ENCODE measurements around the gene MRM2.
A peak's percentile ranks its signal among the peaks of the same experiment; 100 is the strongest.

MRM2 gene

GRCh38 chr7:2195400-2196246 lies 46.4 kb downstream of the MRM2 start:
- H3K4me2 ChIP-seq (ENCODE audit: low read length), result no peak overlapping the region
- no peak overlapping the region for H4K91ac ChIP-seq (ENCODE audit: low read depth, low read length)
- H3K14ac ChIP-seq (ENCODE audit: low read length), result no peak overlapping the region
- H3K36me3 ChIP-seq (ENCODE audit: control insufficient read depth in 1 of 2, insufficient read depth in 2 of 2, low read length in 2 of 2), result peaks cover 42 to 45% of the 10 kb centered on the region in 2 experiments
- H2AFZ ChIP-seq (ENCODE audit: insufficient read depth, low read length, poor library complexity), result no peak overlapping the region
- H2BK12ac ChIP-seq (ENCODE audit: low read length), result no peak overlapping the region
- no CpG with 5 or more reads among the region's 13 CpGs for WGBS (ENCODE audit: extremely low coverage, insufficient coverage, insufficient read length)
- no peak overlapping the region for H3K4me3 ChIP-seq (ENCODE audit: low read depth, low read length)
- H3K4me1 ChIP-seq (ENCODE audit: control insufficient read depth in 1 of 2, insufficient read depth in 2 of 2, low read length in 2 of 2), result no peaks in the 10 kb centered on the region
- no peak overlapping the region for H2BK5ac ChIP-seq (ENCODE audit: low read depth, low read length, poor library complexity)
- no peak overlapping the region for H4K12ac ChIP-seq (ENCODE audit: low read depth, low read length)
- no peaks in the 10 kb centered on the region for H3K27me3 ChIP-seq (ENCODE audit: insufficient read depth, low read length)
- H2AK5ac ChIP-seq (ENCODE audit: low read length), result no peak overlapping the region
- H3K4ac ChIP-seq (ENCODE audit: low read depth, low read length), result no peak overlapping the region
- no peak overlapping the region for H4K8ac ChIP-seq (ENCODE audit: low read depth, low read length)
- H3K23ac ChIP-seq (ENCODE audit: low read length), result no peak overlapping the region
- H3K9me3 ChIP-seq (ENCODE audit: insufficient read depth, low read depth, low read length), result peaks cover 4% of the 10 kb centered on the region
- H3K27ac ChIP-seq (ENCODE audit: low read depth, low read length), result no peak overlapping the region
- DNase-seq, result no peak
- no peaks in the 10 kb centered on the region for H3K79me1 ChIP-seq (ENCODE audit: low read length)
- no peak overlapping the region for H3K18ac ChIP-seq (ENCODE audit: low read length)
- no peak overlapping the region for H2BK120ac ChIP-seq (ENCODE audit: insufficient read depth, low read length, poor library complexity)
- no peak overlapping the region for H3K9ac ChIP-seq (ENCODE audit: low read length)
- H3K79me2 ChIP-seq (ENCODE audit: control insufficient read depth, insufficient read depth, low read length, poor library complexity), result no peaks in the 10 kb centered on the region

GRCh38 chr7:2193575-2194305 lies 48.3 kb downstream of the MRM2 start:
- no peak overlapping the region for H3K27ac ChIP-seq (ENCODE audit: low read depth, low read length)
- H3K79me1 ChIP-seq (ENCODE audit: low read length), result no peaks in the 10 kb centered on the region
- H3K18ac ChIP-seq (ENCODE audit: low read length), result no peak overlapping the region
- H4K91ac ChIP-seq (ENCODE audit: low read depth, low read length), result no peak overlapping the region
- DNase-seq, result no peak
- H3K14ac ChIP-seq (ENCODE audit: low read length), result no peak overlapping the region
- no peaks in the 10 kb centered on the region for H3K9me3 ChIP-seq (ENCODE audit: insufficient read depth, low read depth, low read length)
- H3K36me3 ChIP-seq (ENCODE audit: control insufficient read depth in 1 of 2, insufficient read depth in 2 of 2, low read length in 2 of 2), result peaks cover 27 to 29% of the 10 kb centered on the region in 2 experiments
- no peaks in the 10 kb centered on the region for H3K79me2 ChIP-seq (ENCODE audit: control insufficient read depth, insufficient read depth, low read length, poor library complexity)
- H2BK120ac ChIP-seq (ENCODE audit: insufficient read depth, low read length, poor library complexity), result no peak overlapping the region
- no peaks in the 10 kb centered on the region for H3K4me1 ChIP-seq (ENCODE audit: control insufficient read depth in 1 of 2, insufficient read depth in 2 of 2, low read length in 2 of 2)
- H2AK5ac ChIP-seq (ENCODE audit: low read length), result no peak overlapping the region
- H4K12ac ChIP-seq (ENCODE audit: low read depth, low read length), result no peak overlapping the region
- H2BK12ac ChIP-seq (ENCODE audit: low read length), result no peak overlapping the region
- no peaks in the 10 kb centered on the region for H3K27me3 ChIP-seq (ENCODE audit: insufficient read depth, low read length)
- no peak overlapping the region for H2AFZ ChIP-seq (ENCODE audit: insufficient read depth, low read length, poor library complexity)
- no peak overlapping the region for H2BK5ac ChIP-seq (ENCODE audit: low read depth, low read length, poor library complexity)
- no peak overlapping the region for H3K4me3 ChIP-seq (ENCODE audit: low read depth, low read length)
- H3K9ac ChIP-seq (ENCODE audit: low read length), result no peak overlapping the region
- WGBS (ENCODE audit: extremely low coverage, insufficient coverage, insufficient read length), result no CpG with 5 or more reads among the region's 19 CpGs
- no peak overlapping the region for H4K8ac ChIP-seq (ENCODE audit: low read depth, low read length)
- H3K23ac ChIP-seq (ENCODE audit: low read length), result no peak overlapping the region
- H3K4ac ChIP-seq (ENCODE audit: low read depth, low read length), result no peak overlapping the region
- no peak overlapping the region for H3K4me2 ChIP-seq (ENCODE audit: low read length)

GRCh38 chr7:2192831-2193534 lies 49.0 kb downstream of the MRM2 start:
- H2AK5ac ChIP-seq (ENCODE audit: low read length), result no peak overlapping the region
- no peak for DNase-seq
- no peak overlapping the region for H3K27ac ChIP-seq (ENCODE audit: low read depth, low read length)
- no peaks in the 10 kb centered on the region for H3K79me1 ChIP-seq (ENCODE audit: low read length)
- no peaks in the 10 kb centered on the region for H3K9me3 ChIP-seq (ENCODE audit: insufficient read depth, low read depth, low read length)
- no peak overlapping the region for H2BK120ac ChIP-seq (ENCODE audit: insufficient read depth, low read length, poor library complexity)
- H3K4me3 ChIP-seq (ENCODE audit: low read depth, low read length), result no peak overlapping the region
- no peak overlapping the region for H3K18ac ChIP-seq (ENCODE audit: low read length)
- no peak overlapping the region for H3K14ac ChIP-seq (ENCODE audit: low read length)
- H3K4ac ChIP-seq (ENCODE audit: low read depth, low read length), result no peak overlapping the region
- H3K27me3 ChIP-seq (ENCODE audit: insufficient read depth, low read length), result no peaks in the 10 kb centered on the region
- no peaks in the 10 kb centered on the region for H3K4me1 ChIP-seq (ENCODE audit: control insufficient read depth in 1 of 2, insufficient read depth in 2 of 2, low read length in 2 of 2)
- WGBS (ENCODE audit: extremely low coverage, insufficient coverage, insufficient read length), result no CpG with 5 or more reads among the region's 18 CpGs
- H2AFZ ChIP-seq (ENCODE audit: insufficient read depth, low read length, poor library complexity), result no peak overlapping the region
- no peak overlapping the region for H2BK5ac ChIP-seq (ENCODE audit: low read depth, low read length, poor library complexity)
- no peak overlapping the region for H2BK12ac ChIP-seq (ENCODE audit: low read length)
- no peak overlapping the region for H3K9ac ChIP-seq (ENCODE audit: low read length)
- no peak overlapping the region for H4K8ac ChIP-seq (ENCODE audit: low read depth, low read length)
- no peaks in the 10 kb centered on the region for H3K79me2 ChIP-seq (ENCODE audit: control insufficient read depth, insufficient read depth, low read length, poor library complexity)
- H4K12ac ChIP-seq (ENCODE audit: low read depth, low read length), result no peak overlapping the region
- H3K4me2 ChIP-seq (ENCODE audit: low read length), result no peak overlapping the region
- no peak overlapping the region for H4K91ac ChIP-seq (ENCODE audit: low read depth, low read length)
- H3K36me3 ChIP-seq (ENCODE audit: control insufficient read depth in 1 of 2, insufficient read depth in 2 of 2, low read length in 2 of 2), result peaks cover 23 to 24% of the 10 kb centered on the region in 2 experiments
- H3K23ac ChIP-seq (ENCODE audit: low read length), result no peak overlapping the region

- H4K91ac ChIP-seq (ENCODE audit: low read depth, low read length), result no peak overlapping the region
- H3K9me3 ChIP-seq (ENCODE audit: insufficient read depth, low read depth, low read length), result no peaks in the 10 kb centered on the region
- H3K14ac ChIP-seq (ENCODE audit: low read length), result no peak overlapping the region
- no peak overlapping the region for H3K4me3 ChIP-seq (ENCODE audit: low read depth, low read length)
- no peak overlapping the region for H2BK120ac ChIP-seq (ENCODE audit: insufficient read depth, low read length, poor library complexity)
- WGBS (ENCODE audit: extremely low coverage, insufficient coverage, insufficient read length), result no CpG with 5 or more reads among the region's 9 CpGs
- no peak overlapping the region for H3K4ac ChIP-seq (ENCODE audit: low read depth, low read length)
- H3K23ac ChIP-seq (ENCODE audit: low read length), result no peak overlapping the region
- no peak overlapping the region for H3K4me2 ChIP-seq (ENCODE audit: low read length)
- H4K8ac ChIP-seq (ENCODE audit: low read depth, low read length), result no peak overlapping the region
- H3K4me1 ChIP-seq (ENCODE audit: control insufficient read depth in 1 of 2, insufficient read depth in 2 of 2, low read length in 2 of 2), result no peaks in the 10 kb centered on the region
- peaks cover 12 to 14% of the 10 kb centered on the region in 2 experiments for H3K36me3 ChIP-seq (ENCODE audit: control insufficient read depth in 1 of 2, insufficient read depth in 2 of 2, low read length in 2 of 2)
- no peak overlapping the region for H2AK5ac ChIP-seq (ENCODE audit: low read length)
- no peak overlapping the region for H3K18ac ChIP-seq (ENCODE audit: low read length)
- H2AFZ ChIP-seq (ENCODE audit: insufficient read depth, low read length, poor library complexity), result no peak overlapping the region
- H3K27ac ChIP-seq (ENCODE audit: low read depth, low read length), result no peak overlapping the region
- peak in 1 of 2 donors; percentile 3 for DNase-seq
- H3K27me3 ChIP-seq (ENCODE audit: insufficient read depth, low read length), result no peaks in the 10 kb centered on the region
- no peak overlapping the region for H4K12ac ChIP-seq (ENCODE audit: low read depth, low read length)
- no peak overlapping the region for H3K9ac ChIP-seq (ENCODE audit: low read length)
- no peaks in the 10 kb centered on the region for H3K79me1 ChIP-seq (ENCODE audit: low read length)
- H2BK12ac ChIP-seq (ENCODE audit: low read length), result no peak overlapping the region
- H3K79me2 ChIP-seq (ENCODE audit: control insufficient read depth, insufficient read depth, low read length, poor library complexity), result no peaks in the 10 kb centered on the region
- H2BK5ac ChIP-seq (ENCODE audit: low read depth, low read length, poor library complexity), result no peak overlapping the region
These were observed 51.0 kb downstream of the MRM2 start for GRCh38 chr7:2191016-2191415.
